Neural cell (in vitro differentiated cells): Measurements from ENCODE around the gene SLBP.

Experiments used
- EP300 ChIP-seq: fragments of 450-650 bp; conservative IDR thresholded peaks from 2 replicates; pipeline ENCODE4 v1.6.1; 2014; ENCODE audit warnings: antibody characterized with exemption, mild to moderate bottlenecking, moderate library complexity; ENCODE audit not compliant: poor library complexity, severe bottlenecking
- EZH2 ChIP-seq: fragments of 200-600, 300-800 bp; shearing (Covaris generic), sonication (generic); IDR thresholded peaks from 2 replicates; pipeline ENCODE4 v1.6.1; 2014; ENCODE audit warnings: antibody characterized with exemption, low read length, borderline replicate concordance, mild to moderate bottlenecking; ENCODE audit not compliant: insufficient read depth, poor library complexity, severe bottlenecking
- MXI1 ChIP-seq: fragments of 450-650 bp; conservative IDR thresholded peaks from 2 replicates; pipeline ENCODE4 v1.6.1; 2014; ENCODE audit warnings: antibody characterized with exemption, mild to moderate bottlenecking; ENCODE audit not compliant: poor library complexity, severe bottlenecking
- POLR2AphosphoS5 ChIP-seq: IDR thresholded peaks from 2 replicates; pipeline ENCODE4 v1.6.1; 2012
- RAD21 ChIP-seq: fragments of 450-650 bp; conservative IDR thresholded peaks from 2 replicates; pipeline ENCODE4 v1.6.1; 2014; ENCODE audit warnings: antibody characterized with exemption, mild to moderate bottlenecking, moderate library complexity
- SMC3 ChIP-seq: fragments of 450-650 bp; conservative IDR thresholded peaks from 2 replicates; pipeline ENCODE4 v1.6.1; 2014; ENCODE audit warnings: antibody characterized with exemption, mild to moderate bottlenecking, moderate library complexity; ENCODE audit not compliant: poor library complexity
- TAF1 ChIP-seq: IDR thresholded peaks from 2 replicates; pipeline ENCODE4 v1.6.1; 2012; ENCODE audit warnings: low read depth
- TF ChIP-seq, protein P1 (sequence below): fragments of 450-650 bp; IDR thresholded peaks from 2 replicates; pipeline ENCODE4 v1.5.1; 2014; ENCODE audit warnings: antibody characterized with exemption, mild to moderate bottlenecking, moderate library complexity; ENCODE audit not compliant: poor library complexity, severe bottlenecking

DNA sequence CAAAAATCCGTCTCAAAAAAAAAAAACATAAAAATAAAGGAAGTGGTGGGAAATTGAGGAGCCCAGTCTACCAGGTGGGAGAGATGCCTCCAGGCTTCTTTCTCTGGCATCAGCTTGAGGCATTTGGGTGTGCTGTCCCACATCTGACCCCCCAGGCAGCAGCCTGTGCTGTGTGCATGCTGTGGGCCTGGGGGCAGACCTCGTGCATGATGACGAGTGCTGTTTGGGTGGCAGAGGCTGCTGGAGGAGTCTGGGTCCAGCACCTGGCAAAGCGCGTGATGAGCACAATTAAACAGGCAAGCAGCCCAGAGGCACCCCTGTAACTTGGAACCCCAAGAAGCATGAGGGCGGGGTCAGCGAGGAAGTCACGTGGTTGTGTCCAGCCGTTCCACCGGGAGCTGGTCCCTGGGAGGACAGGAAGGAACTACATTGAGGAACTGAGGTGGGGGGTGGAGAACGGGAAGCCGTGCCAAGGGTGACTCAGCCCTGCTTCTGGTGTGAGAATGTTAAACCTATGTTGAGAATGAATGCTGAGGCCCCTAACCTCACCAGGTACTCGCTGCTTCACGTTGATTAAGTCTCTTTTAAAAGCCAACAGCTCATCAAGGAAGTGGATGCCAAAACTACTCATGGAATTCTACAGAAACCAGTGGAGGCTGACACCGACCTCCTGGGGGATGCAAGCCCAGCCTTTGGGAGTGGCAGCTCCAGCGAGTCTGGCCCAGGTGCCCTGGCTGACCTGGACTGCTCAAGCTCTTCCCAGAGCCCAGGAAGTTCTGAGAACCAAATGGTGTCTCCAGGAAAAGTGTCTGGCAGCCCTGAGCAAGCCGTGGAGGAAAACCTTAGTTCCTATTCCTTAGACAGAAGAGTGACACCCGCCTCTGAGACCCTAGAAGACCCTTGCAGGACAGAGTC lies 15.3 kb upstream of the SLBP start:
- TF ChIP-seq TAF1 (no peak), MXI1 (no peak), SMC3 (no peak), RAD21 (no peak), POLR2AphosphoS5 (no peak), EP300 (no peak), EZH2 (no peak)
- TF ChIP-seq, protein P1, sequence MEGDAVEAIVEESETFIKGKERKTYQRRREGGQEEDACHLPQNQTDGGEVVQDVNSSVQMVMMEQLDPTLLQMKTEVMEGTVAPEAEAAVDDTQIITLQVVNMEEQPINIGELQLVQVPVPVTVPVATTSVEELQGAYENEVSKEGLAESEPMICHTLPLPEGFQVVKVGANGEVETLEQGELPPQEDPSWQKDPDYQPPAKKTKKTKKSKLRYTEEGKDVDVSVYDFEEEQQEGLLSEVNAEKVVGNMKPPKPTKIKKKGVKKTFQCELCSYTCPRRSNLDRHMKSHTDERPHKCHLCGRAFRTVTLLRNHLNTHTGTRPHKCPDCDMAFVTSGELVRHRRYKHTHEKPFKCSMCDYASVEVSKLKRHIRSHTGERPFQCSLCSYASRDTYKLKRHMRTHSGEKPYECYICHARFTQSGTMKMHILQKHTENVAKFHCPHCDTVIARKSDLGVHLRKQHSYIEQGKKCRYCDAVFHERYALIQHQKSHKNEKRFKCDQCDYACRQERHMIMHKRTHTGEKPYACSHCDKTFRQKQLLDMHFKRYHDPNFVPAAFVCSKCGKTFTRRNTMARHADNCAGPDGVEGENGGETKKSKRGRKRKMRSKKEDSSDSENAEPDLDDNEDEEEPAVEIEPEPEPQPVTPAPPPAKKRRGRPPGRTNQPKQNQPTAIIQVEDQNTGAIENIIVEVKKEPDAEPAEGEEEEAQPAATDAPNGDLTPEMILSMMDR = no peak
